GM19324 (cell line): ENCODE results near the gene JSRP1.

Experiments used
- ATAC-seq: cut with Tn5 transposase; IDR thresholded peaks from one replicate; pipeline ENCODE4 v1.9.1; 2021; ENCODE audit warnings: mild to moderate bottlenecking, moderate library complexity; ENCODE audit not compliant: unreplicated experiment, low FRiP score

JSRP1 gene, protein sequence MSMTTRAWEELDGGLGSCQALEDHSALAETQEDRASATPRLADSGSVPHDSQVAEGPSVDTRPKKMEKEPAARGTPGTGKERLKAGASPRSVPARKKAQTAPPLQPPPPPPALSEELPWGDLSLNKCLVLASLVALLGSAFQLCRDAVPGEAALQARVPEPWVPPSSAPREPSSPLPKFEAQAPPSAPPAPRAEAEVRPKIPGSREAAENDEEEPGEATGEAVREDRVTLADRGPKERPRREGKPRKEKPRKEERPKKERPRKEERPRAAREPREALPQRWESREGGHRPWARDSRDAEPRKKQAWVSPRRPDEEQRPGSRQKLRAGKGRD

GRCh38 chr19:2255982-2256685, at the start of gene JSRP1:
JSRP1 (minus strand) TSS chr19:2256417; CDS start chr19:2255314, 1,103 bp downstream.
- no peak for ATAC-seq

DNA sequence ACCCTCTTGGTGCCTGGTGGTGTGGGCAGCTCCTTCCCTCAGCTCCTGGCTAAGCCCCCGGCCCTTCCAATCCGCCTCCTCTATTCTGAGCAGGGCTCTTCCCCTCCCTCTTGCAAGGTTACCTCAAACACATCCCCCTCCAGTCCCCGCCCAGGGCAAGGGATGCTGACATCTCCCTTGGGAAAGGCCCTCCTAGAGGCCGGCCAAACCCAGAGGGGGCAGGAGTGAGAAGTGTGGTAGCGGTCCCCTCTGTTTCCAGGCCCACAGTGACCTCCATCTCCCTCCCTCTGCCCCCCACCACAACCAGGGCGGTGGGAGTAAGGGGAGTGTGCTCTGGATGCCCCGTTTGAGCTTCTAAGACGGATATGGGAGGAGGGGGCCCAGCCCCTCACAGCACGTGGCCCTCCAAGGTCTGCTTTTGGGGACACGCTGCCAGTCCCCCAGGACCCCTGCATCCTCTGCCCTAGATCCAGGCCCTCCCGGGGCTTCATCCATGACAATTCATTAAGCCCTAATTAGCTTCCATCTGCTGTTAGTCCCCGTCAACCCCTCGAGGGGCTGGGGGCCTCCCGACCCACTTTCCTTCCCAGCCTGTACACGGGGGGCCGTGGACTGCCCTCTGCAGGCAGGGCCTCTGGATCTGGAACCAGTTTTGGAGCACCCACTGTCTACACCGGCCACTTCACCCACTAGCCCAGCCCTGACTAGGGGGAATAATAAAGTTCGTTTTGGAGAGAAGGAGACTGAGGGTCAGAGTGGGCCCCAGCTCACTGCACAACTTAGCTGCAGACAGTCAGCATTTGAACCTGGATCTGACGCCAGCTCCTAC, 49.4 kb upstream of the JSRP1 start:
- ATAC-seq = no peak

GRCh38 chr19:2303211-2303798, 47.1 kb upstream of the JSRP1 start:
- no peak for ATAC-seq

DNA sequence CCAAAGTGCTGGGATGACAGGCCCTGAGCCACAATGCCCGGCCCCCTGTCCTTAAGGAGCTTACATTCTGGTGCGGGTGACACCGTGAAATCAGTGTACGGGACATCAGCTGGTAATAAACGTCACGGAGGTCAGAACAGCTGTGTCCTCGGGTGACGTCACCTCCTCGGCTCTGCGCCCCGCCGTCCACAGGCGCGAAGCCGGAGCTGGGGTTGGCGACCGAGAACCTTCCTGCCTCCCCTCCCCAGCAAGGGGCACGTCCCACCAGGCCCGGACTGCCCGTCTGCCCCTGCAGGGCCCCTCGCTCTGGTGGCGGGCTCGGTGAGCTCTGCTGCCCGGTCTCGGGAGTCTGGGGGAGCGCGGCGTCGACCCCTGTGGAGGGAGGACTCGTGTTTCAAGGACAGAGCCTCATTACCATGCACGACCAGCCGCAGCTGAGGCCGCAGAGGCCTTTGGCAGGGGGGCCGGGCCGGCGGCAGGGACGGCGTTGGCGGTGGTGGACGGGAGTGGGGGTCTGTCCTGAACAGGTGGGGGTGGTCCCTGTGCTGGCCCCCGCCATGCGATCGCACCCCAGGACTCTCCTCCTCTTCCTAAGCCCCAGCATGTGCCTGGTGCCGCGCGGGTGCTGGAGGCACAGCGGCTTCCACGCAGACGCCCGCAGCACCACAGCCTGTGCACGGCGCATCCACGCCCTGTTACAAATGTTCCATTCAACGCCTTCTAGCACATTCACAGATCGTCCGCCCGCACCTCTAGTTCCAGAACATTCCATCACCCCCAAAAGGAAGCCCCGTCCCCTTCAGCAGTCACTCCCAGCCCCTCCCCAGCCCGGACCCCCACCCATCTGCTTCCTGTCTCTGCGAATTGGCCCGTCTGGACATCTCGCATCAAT, 46.3 kb upstream of the JSRP1 start:
- no peak for ATAC-seq

GRCh38 chr19:2300533-2300932, 44.3 kb upstream of the JSRP1 start:
- ATAC-seq = no peak

DNA sequence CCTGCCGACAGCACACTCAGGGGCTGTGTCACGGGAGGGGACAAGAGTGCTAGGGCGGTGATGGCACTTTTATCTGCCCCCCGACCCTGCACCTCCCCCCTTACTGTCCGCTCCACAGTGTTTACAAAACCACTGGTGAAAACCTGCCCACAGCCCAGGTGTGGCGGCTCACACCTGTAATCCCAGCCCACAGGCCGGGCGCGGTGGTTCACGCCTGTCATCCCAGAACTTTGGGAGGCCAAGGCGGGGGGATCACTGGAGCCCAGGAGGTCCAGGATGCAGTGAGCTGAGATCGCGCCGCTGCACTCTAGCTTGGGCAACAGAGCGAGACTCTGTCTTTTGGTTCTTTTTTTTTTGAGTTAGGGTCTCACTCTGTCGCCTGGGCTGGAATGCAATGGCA, 39.9 kb upstream of the JSRP1 start:
- ATAC-seq = no peak

DNA sequence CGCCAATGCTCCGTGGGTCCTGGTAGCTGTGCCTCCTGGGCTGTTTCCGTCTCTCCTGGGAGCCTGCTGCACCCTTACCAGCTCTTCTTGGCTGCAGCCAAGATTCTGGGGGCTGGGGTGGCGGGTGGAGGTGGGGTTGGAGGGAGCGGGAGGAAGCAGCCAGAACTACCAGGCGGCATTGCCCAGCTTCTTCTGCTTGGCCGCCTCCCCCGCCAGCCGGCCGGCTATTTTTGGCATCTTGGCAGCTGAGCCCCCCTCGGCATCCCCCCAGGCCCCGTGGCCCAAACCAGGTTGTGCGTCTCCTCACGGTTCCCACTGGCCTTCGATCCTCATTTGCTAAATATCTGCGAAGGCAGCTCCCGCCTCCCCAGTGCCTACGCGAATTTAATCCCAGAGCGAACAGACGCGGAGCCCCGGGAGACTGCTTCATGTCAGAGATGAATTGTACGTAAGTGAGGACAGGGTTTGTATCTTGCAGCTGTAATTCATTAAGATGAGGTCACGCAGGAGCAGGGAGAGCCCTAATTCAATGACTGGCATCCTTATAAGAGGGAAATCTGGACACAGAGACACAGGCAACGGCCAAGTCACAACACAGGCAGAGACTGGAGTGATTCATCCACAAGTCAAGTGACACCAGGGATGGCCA, 38.6 kb upstream of the JSRP1 start:
- ATAC-seq = no peak

DNA sequence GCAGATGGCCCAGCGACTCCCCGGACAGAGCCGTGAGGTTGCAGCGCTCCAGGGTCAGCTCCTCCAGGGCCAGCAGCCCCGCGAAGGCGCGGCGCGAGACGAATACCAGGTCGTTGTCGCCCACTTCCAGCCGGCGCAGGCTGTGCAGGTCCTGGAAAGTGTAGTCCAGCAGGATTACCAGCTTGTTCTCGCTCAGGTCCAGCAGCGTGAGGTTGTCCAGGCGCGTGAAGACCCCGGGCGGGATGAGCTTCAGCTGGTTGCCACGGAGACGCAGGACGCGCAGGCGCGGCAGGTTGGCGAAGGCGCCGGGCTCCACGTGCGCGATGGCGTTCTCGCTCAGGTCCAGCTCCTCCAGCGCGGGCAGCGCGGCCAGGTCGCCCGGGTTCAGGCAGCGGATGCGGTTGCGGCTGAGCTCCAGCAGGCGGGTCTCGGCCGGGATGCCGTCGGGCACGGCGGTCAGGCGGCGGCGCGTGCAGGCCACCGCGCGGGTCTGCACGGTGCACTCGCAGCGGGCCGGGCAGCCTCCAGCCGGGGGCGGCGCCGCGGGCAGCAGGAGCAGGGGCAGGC, 35.1 kb upstream of the JSRP1 start:
- no peak for ATAC-seq

- ATAC-seq = no peak
These were observed 34.4 kb upstream of the JSRP1 start for GRCh38 chr19:2290441-2291184.

- ATAC-seq = no peak
These were observed 33.7 kb upstream of the JSRP1 start for GRCh38 chr19:2289714-2290435.

DNA sequence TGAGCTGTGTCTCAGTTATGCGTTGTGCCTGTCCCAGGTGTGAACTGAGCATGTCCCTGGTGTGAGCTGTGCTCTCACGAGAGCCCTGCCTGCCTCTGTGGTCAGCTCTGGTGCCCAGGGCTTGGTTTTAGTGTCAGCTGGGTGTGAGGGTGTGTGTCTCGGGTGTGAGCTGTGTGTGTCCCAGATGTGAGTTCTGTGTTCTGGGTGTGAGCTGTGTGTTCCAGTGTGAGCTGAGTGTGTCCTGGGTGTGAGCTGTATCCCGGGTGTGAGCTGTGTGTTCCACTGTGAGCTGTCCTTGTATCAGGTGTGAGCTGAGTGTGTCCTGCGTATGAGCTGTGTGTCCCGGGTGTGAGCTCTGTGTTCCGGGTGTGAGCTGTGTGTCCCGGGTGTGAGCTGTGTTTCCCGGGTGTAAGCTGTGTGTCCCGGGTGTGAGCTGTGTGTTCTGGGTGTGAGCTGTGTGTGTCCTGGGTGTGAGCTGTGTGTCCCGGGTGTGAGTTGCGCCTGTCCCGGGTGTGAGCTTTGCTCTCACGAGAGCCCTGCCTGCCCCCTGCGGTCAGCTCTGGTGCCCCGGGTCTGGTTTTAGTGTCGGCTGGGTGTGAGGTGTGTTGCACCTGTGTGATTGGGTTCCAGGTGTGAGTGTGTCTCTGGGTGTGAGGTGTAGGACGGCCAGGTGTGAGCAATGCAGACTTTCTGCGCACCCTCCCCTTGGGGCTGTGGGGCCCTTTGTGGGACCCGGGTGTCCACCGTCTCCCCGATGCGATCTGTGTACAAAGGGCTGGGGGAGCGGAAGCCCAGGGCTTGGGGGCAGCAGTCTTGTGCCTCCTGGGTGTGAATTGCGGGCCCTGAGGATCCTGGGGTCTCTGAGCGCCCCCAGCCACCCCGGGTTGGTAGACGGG, 32.8 kb upstream of the JSRP1 start:
- no peak for ATAC-seq

DNA sequence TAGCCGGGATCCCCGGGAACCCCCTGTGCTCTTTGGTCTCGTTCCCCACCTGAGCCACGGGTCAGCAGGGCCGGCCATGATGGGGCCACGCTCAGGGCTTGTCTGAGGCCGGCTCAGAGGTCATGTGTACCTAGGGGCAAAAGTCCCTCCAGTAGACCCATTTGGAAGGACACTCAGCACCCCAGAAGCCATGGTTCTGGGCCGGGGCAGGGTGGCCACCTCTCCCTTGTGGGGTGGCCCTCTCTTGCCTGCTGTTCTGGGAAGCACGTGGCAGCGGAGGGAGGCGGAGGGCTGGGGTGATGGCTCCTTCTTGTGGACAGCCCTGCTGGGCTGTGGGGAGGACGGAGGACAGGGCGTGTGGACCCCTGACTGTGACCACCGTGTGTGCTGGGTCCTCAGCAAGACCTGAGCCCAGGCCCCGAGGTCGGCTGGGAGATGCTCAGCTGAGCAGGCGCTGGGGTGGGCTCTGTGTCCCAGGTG, 32.2 kb upstream of the JSRP1 start:
- ATAC-seq = no peak

- no peak for ATAC-seq
These were observed 31.5 kb upstream of the JSRP1 start for GRCh38 chr19:2287585-2288337.

DNA sequence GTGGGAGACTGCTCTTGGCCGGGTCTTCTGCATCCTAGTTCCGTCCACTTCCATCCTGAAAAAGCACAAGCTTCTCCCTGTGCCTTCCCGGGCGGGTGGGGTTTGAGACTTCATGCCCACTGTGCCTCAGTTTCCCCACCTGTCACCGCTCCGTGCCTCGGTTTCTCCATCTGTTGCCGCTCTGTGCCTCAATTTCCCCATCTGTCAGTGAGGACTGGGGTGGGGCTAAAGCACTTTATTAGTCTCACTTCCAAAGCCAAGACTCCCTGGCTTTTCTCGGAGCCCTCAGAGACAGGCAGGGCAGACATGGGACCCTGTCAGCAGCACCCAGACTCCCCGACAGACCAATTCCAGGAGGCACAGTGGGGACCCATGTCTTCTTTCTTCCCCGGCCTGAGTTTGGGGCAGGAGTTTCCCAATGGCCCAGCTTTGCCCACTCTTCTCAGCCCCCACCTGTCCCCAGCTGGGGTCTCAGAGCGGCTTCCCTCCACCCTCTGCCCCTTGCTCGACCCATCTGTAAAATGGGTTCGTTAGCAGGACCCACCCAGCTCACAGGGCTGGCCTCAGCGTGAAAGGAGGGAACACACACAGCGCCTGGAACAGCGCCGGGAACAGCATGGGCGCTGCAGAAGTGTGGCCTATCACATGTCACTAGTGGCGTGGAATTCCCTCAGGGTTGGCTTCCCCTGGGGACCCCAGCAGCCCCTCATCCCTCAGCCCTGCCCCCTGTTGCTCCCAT, 30.4 kb upstream of the JSRP1 start:
- no peak for ATAC-seq

GRCh38 chr19:2283835-2284507, 27.8 kb upstream of the JSRP1 start:
- no peak for ATAC-seq
